Keratinocyte (primary cell): ENCODE data around the gene TPCN2.

Experiments
- CTCF ChIP-seq, 3 experiments: IDR thresholded peaks in 1 of 3; conservative IDR thresholded peaks in 1 of 3; optimal IDR thresholded peaks in 1 of 3; 2 replicates in 2 of 3; 3 replicates in 1 of 3; pipeline versions ENCODE3 to v1.5.1; 2011; ENCODE audit warnings: low read length in 3 of 3, mild to moderate bottlenecking in 3 of 3, moderate library complexity in 2 of 3, control low read depth in 1 of 3, inconsistent platforms in 1 of 3; ENCODE audit not compliant: insufficient read depth in 2 of 3; ENCODE audit errors: extremely low read depth in 1 of 3
- EZH2 ChIP-seq: IDR thresholded peaks from one replicate; pipeline ENCODE4 v1.6.1; 2012; ENCODE audit warnings: inconsistent platforms, mild to moderate bottlenecking, low read length, moderate library complexity

DNA sequence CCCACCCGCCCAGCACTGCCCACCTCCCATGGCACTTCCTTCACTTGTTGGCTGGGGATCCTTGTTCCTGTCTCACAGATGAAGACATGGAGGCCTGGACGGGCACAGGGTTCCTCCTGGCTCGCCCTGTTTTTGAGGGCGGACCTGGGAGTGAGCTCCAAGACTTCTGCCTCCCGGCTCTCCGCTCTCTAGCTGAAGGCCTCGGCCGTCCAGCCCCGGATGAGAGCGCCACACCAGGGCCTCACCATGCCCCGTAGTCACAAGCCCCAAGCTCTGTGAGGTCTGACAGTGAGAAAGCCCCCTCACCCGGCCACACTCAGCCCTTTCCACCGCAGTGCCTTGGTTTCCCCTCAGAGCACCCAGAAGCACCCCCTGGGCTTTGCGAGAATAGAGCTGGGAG, 9.1 kb downstream of the TPCN2 start:
- no peak for TF ChIP-seq CTCF (optimal IDR thresholded peaks at IDR 0.05 in 1 of 3, IDR thresholded peaks at IDR 0.05 in 1 of 3, conservative IDR thresholded peaks at IDR 0.05 in 1 of 3; ENCODE audit: extremely low read depth in 1 of 3, insufficient read depth in 2 of 3, low read length in 3 of 3)
- no peak for TF ChIP-seq EZH2
